ENCODE results near the gene CFAP77. TPM values are rescaled to one million over a fixed set of nuclear protein-coding genes. Genes with fewer than 3 reads are reported as not detected.
A peak's percentile ranks its signal among the peaks of the same experiment; 100 is the strongest.

CFAP77 gene
- total and polyA plus RNA-seq, 2 of the 8 experiments (the other 6 are each of a cell fraction or from before 2014, with no cell fraction given) = 0.63 to 0.97 TPM

- TF ChIP-seq SUZ12 (IDR thresholded peaks at IDR 0.05; ENCODE audit: low read length) (no peak), SIX5 (IDR thresholded peaks at IDR 0.05; ENCODE audit: low read depth, low read length) (no peak), SIN3A (conservative IDR thresholded peaks at IDR 0.05 in 1 of 2, IDR thresholded peaks at IDR 0.05 in 1 of 2; ENCODE audit: low read depth in 1 of 2, low read length in 2 of 2) (peak; percentile 94 to 99), SP4 (IDR thresholded peaks at IDR 0.05; ENCODE audit: low read length) (no peak), KDM4A (IDR thresholded peaks at IDR 0.05; ENCODE audit: low read depth, low read length, severe bottlenecking) (no peak), PHF8 (conservative IDR thresholded peaks at IDR 0.05; ENCODE audit: low read depth, low read length) (peak; percentile 83), TEAD4 (IDR thresholded peaks at IDR 0.05; ENCODE audit: low read depth, low read length) (no peak), CBX5 (IDR thresholded peaks at IDR 0.05; ENCODE audit: low read depth, low read length) (no peak), E2F6 (IDR thresholded peaks at IDR 0.05) (no peak), CBX8 (IDR thresholded peaks at IDR 0.05; ENCODE audit: borderline replicate concordance, low read depth, low read length) (no peak), GTF2F1 (IDR thresholded peaks at IDR 0.05; ENCODE audit: borderline replicate concordance, low read depth, low read length) (peak; percentile 83; the same call in 1 of the 2 replicates), CEBPB (IDR thresholded peaks at IDR 0.05; ENCODE audit: low read depth, low read length) (no peak), TAF7 (optimal IDR thresholded peaks at IDR 0.05; ENCODE audit: borderline replicate concordance, low read depth, low read length) (no peak), BACH1 (IDR thresholded peaks at IDR 0.05; ENCODE audit: low read length) (no peak), POLR2A (IDR thresholded peaks at IDR 0.05; ENCODE audit: control extremely low read depth in 1 of 2, low read depth in 2 of 2, low read length in 2 of 2) (peak in 1 of 2 experiments; percentile 75; a peak in 2 of 3 replicates), ZNF274 (IDR thresholded peaks at IDR 0.05; ENCODE audit: borderline replicate concordance, extremely low read depth, low read length) (no peak), RFX5 (IDR thresholded peaks at IDR 0.05; ENCODE audit: borderline replicate concordance, low read depth, low read length) (no peak), MAFK (IDR thresholded peaks at IDR 0.05; ENCODE audit: low read depth, low read length) (no peak), FOSL1 (IDR thresholded peaks at IDR 0.05; ENCODE audit: insufficient read depth, low read depth, low read length) (no peak), MAX (IDR thresholded peaks at IDR 0.05) (peak; percentile 55), CTCF (IDR thresholded peaks at IDR 0.05; ENCODE audit: control extremely low read depth in 1 of 3, insufficient read depth in 1 of 3, low read depth in 1 of 3, low read length in 3 of 3) (no peak)
Observed at GRCh38 chr9:132406554-132407122, 3.4 kb upstream of the CFAP77 start, which contains the start of gene TTF1 (continued).

All from H1 (cell line).